NB4 (cell line): ENCODE data around the gene PCDHB6.
A peak's percentile ranks its signal among the peaks of the same experiment; 100 is the strongest.
"Not testable (repeated sequence)": the region's sequence is repeated elsewhere in the genome, so short reads cannot be mapped to it uniquely, and the experiment has no call there.

Source experiments
- DNase-seq: peaks from one replicate; pipeline ENCODE4 v3.0.0; 2010; ENCODE audit warnings: low read depth
- H3K4me3 ChIP-seq: one replicate; pipeline ENCODE4 v1.5.1; 2011; ENCODE audit warnings: mild to moderate bottlenecking, low read depth, low read length, moderate library complexity
- MAX ChIP-seq: IDR thresholded peaks from 2 replicates; pipeline ENCODE4 v1.6.1; 2011; ENCODE audit warnings: low read depth, low read length
- MYC ChIP-seq: IDR thresholded peaks from 2 replicates; pipeline ENCODE4 v1.6.1; 2011; ENCODE audit warnings: low read depth, low read length
- POLR2A ChIP-seq: IDR thresholded peaks from 2 replicates; pipeline ENCODE4 v1.6.1; 2011; ENCODE audit warnings: mild to moderate bottlenecking; ENCODE audit not compliant: insufficient read length; ENCODE audit errors: extremely low read depth
- TF ChIP-seq, protein P1 (sequence below): IDR thresholded peaks from one replicate; pipeline ENCODE4 v1.5.1; 2012; ENCODE audit warnings: low read depth, low read length

PCDHB6 gene

GRCh38 chr5:141149812-141150211 is at the start of gene PCDHB6:
PCDHB6 (plus strand) TSS chr5:141150057; CDS start chr5:141150258, 201 bp downstream.
- H3K4me3 ChIP-seq: no peak within 1 kb of the TSS
- DNase-seq: peak; percentile 26

DNA sequence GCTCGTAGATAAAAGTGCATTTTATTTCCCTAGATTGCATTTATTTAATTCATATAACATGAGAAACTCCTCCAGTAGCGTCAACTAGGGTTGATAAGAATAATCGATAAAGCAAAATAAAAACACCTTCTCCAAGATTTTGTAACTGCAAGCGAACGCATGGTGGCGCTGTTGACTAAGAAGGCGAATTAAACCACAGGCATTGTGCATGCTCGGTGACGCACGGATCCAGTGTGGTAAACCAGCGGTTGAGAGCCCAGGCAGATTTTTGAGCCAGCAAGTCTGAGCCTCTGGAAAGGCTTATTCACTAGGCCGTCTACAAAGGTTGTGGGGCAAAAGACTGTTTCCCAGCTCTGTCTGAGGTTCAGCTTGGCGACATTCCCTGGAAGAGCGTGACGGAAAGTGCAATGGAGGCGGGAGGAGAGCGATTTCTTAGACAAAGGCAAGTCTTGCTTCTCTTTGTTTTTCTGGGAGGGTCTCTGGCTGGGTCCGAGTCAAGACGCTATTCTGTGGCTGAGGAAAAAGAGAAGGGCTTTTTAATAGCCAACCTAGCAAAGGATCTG is 49.5 kb upstream of the PCDHB6 start, which contains the start of gene PCDHB3:
TSS of gene PCDHB3 (plus strand) at position 231 of the 563 bp plus-strand sequence. CDS start at position 408, 177 bp downstream.
- peak; percentile 82 for DNase-seq
- TF ChIP-seq MYC (no peak), MAX (peak; percentile 76)
- TF ChIP-seq, protein P1, sequence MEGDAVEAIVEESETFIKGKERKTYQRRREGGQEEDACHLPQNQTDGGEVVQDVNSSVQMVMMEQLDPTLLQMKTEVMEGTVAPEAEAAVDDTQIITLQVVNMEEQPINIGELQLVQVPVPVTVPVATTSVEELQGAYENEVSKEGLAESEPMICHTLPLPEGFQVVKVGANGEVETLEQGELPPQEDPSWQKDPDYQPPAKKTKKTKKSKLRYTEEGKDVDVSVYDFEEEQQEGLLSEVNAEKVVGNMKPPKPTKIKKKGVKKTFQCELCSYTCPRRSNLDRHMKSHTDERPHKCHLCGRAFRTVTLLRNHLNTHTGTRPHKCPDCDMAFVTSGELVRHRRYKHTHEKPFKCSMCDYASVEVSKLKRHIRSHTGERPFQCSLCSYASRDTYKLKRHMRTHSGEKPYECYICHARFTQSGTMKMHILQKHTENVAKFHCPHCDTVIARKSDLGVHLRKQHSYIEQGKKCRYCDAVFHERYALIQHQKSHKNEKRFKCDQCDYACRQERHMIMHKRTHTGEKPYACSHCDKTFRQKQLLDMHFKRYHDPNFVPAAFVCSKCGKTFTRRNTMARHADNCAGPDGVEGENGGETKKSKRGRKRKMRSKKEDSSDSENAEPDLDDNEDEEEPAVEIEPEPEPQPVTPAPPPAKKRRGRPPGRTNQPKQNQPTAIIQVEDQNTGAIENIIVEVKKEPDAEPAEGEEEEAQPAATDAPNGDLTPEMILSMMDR: peak; percentile 66
- peak within 1 kb of the TSS; percentile 14 for H3K4me3 ChIP-seq

More at GRCh38 chr5:141149812-141150211, at the start of gene PCDHB6:
- TF ChIP-seq POLR2A (no peak), MAX (no peak)
- TF ChIP-seq, protein P1: peak; percentile 21

DNA sequence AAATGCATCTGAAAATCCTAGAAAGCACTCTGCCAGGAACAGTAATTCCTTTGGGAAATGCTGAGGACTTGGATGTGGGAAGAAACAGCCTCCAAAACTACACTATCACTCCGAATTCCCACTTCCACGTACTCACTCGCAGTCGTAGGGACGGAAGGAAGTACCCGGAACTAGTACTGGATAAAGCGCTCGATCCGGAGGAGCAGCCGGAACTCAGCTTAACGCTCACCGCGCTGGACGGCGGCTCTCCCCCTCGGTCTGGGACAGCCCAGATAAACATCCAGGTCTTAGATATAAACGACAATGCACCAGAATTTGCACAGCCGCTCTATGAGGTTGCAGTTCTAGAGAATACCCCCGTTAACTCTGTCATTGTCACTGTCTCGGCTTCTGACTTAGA is 48.8 kb upstream of the PCDHB6 start:
- TF ChIP-seq, protein P1: no peak
- no peak for TF ChIP-seq POLR2A
- TF ChIP-seq MYC: no peak
- TF ChIP-seq MAX: no peak
- DNase-seq: no peak
- H3K4me3 ChIP-seq: no peak overlapping the region

- DNase-seq, H3K4me3 ChIP-seq: not testable (repeated sequence)
Observed at GRCh38 chr5:141102070-141102469, 47.8 kb upstream of the PCDHB6 start.

DNA sequence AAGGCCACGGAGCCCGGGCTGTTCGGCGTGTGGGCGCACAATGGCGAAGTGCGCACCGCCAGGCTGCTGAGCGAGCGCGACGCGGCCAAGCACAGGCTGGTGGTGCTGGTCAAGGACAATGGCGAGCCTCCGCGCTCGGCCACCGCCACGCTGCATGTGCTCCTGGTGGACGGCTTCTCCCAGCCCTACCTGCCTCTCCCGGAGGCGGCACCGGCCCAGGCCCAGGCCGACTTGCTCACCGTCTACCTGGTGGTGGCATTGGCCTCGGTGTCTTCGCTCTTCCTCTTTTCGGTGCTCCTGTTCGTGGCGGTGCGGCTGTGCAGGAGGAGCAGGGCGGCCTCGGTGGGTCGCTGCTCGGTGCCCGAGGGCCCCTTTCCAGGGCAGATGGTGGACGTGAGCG is 47.4 kb upstream of the PCDHB6 start:
- DNase-seq, H3K4me3 ChIP-seq: not testable (repeated sequence)

DNA sequence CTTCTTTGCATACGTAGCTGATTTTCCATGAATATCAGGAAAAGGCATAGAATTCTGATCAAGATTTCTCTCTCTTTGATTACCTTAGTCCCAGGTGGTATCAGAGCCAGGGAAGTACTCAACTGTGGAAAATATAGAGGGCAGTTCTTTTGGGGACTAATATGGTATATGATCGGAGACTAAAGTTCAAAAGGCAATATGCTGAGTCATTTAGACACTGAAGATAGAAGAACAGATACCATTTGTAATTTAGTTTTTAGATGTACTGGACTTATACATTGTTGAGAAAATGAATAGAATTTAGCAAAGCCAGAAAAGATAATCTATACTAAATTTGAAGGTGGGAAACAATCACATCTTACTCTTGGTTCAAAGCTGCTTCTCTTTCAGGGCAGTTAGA is 44.5 kb upstream of the PCDHB6 start:
- no peak for DNase-seq
- TF ChIP-seq, protein P1: no peak
- no peak for TF ChIP-seq POLR2A
- TF ChIP-seq MYC: no peak
- TF ChIP-seq MAX: no peak
- no peak overlapping the region for H3K4me3 ChIP-seq

GRCh38 chr5:141119250-141119649 is 30.6 kb upstream of the PCDHB6 start:
- TF ChIP-seq MYC (no peak), MAX (no peak), POLR2A (no peak)
- TF ChIP-seq, protein P1: no peak
- no peak overlapping the region for H3K4me3 ChIP-seq
- DNase-seq: no peak
